Astrocyte (in vitro differentiated cells and primary cell): ENCODE results near the gene UBE2N. TPM values are rescaled to one million over a fixed set of nuclear protein-coding genes. Genes with fewer than 3 reads are reported as not detected.

Source experiments
- DNase-seq: peaks from one replicate; pipeline ENCODE4 v3.0.0-alpha.2; 2010; ENCODE audit warnings: low read depth
- FAIRE-seq: peaks from 2 replicates; lab custom pipeline; 2011; peaks lifted over from hg19 to GRCh38; lab: Jason Lieb, UNC
- H2AFZ ChIP-seq: 2 replicates; pipeline ENCODE4 v1.6.0; 2012; ENCODE audit warnings: low read depth, low read length, inconsistent platforms
- H3K27ac ChIP-seq: 2 replicates; pipeline ENCODE4 v1.5.1; 2011; ENCODE audit warnings: low read depth, low read length, inconsistent platforms
- H3K27me3 ChIP-seq: 2 replicates; pipeline ENCODE4 v1.6.0; 2011; ENCODE audit warnings: low read length, inconsistent platforms; ENCODE audit not compliant: insufficient read depth
- H3K36me3 ChIP-seq: 2 replicates; pipeline ENCODE4 v1.5.1; 2011; ENCODE audit warnings: low read length, inconsistent platforms; ENCODE audit not compliant: insufficient read depth
- H3K4me1 ChIP-seq: 2 replicates; pipeline ENCODE4 v1.5.1; 2011; ENCODE audit warnings: low read length, inconsistent platforms; ENCODE audit not compliant: insufficient read depth
- H3K4me2 ChIP-seq: 2 replicates; pipeline ENCODE4 v1.6.0; 2012; ENCODE audit warnings: low read length, inconsistent platforms
- H3K4me3 ChIP-seq: 2 replicates; pipeline ENCODE4 v1.5.1; 2011; ENCODE audit warnings: low read depth, mild to moderate bottlenecking, low read length, inconsistent platforms; ENCODE audit not compliant: insufficient read depth
- H3K79me2 ChIP-seq: 2 replicates; pipeline ENCODE4 v1.6.0; 2012; ENCODE audit warnings: mild to moderate bottlenecking, low read length, inconsistent platforms; ENCODE audit not compliant: insufficient read depth
- H3K9ac ChIP-seq: 2 replicates; pipeline ENCODE4 v1.6.0; 2012; ENCODE audit warnings: mild to moderate bottlenecking, low read length, inconsistent platforms
- H3K9me3 ChIP-seq: 2 replicates; pipeline ENCODE4 v1.5.1; 2012; ENCODE audit warnings: low read depth, mild to moderate bottlenecking, low read length, inconsistent platforms; ENCODE audit not compliant: insufficient read depth
- H4K20me1 ChIP-seq: 2 replicates; pipeline ENCODE4 v1.6.0; 2012; ENCODE audit warnings: low read length, inconsistent platforms; ENCODE audit not compliant: insufficient read depth
- H3K27ac Mint-ChIP-seq: one replicate; pipeline ENCODE4 v1.8.0; 2021; ENCODE audit warnings: mild to moderate bottlenecking, mixed read lengths; ENCODE audit not compliant: unreplicated experiment
- H3K27me3 Mint-ChIP-seq: one replicate; pipeline ENCODE4 v1.8.0; 2021; ENCODE audit warnings: low read depth, mixed read lengths; ENCODE audit not compliant: unreplicated experiment
- H3K36me3 Mint-ChIP-seq: one replicate; pipeline ENCODE4 v1.8.0; 2021; ENCODE audit warnings: low read depth, mixed read lengths; ENCODE audit not compliant: unreplicated experiment
- H3K4me1 Mint-ChIP-seq: one replicate; pipeline ENCODE4 v1.8.0; 2021; ENCODE audit warnings: low read depth, mixed read lengths; ENCODE audit not compliant: unreplicated experiment
- H3K4me3 Mint-ChIP-seq: one replicate; pipeline ENCODE4 v1.8.0; 2021; ENCODE audit warnings: mild to moderate bottlenecking, moderate library complexity, mixed read lengths; ENCODE audit not compliant: unreplicated experiment
- H3K9me3 Mint-ChIP-seq: one replicate; pipeline ENCODE4 v1.8.0; 2021; ENCODE audit warnings: mild to moderate bottlenecking, mixed read lengths; ENCODE audit not compliant: unreplicated experiment
- CTCF ChIP-seq: IDR thresholded peaks from 2 replicates; pipeline ENCODE4 v1.5.1; 2011; ENCODE audit warnings: low read depth, mild to moderate bottlenecking, inconsistent platforms, low read length, moderate library complexity; ENCODE audit not compliant: insufficient read depth
- EZH2 ChIP-seq: IDR thresholded peaks from 2 replicates; pipeline ENCODE4 v1.6.1; 2012; ENCODE audit warnings: mild to moderate bottlenecking, low read length, inconsistent platforms; ENCODE audit not compliant: insufficient read depth
- total RNA-seq: library from RNA; stranded (reverse); gene quantifications from 2 replicates; pipeline ENCODE4 v1.2.1, GENCODE V29; 2021

UBE2N gene
- total RNA-seq, 1 donor from 2014 or later, result 129 TPM

DNA sequence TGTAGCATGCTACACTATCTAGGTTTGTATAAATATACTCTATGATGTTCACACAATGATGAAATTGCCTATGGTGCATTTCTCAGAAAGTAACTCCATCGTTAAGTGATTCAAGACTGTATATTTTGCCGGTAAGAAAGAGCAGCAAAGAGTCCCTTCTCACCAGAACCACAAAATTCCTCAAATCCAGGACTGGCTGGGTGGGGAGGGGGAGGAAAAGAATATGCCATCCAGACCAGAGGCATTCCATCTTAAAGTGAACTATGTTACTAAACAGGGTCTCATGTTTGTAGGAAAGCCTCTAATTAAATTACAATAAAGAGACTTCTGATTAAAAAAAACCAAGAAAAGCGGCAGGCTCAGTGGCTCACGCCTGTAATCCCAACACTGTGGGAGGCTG lies 11.5 kb downstream of the UBE2N start:
- H3K27me3 Mint-ChIP-seq, result no peaks in the 10 kb centered on the region
- H3K4me3 ChIP-seq, result no peak overlapping the region
- no peak overlapping the region for H3K27ac ChIP-seq
- no peak for FAIRE-seq
- H3K4me1 Mint-ChIP-seq, result peaks cover 43% of the 10 kb centered on the region
- H2AFZ ChIP-seq, result no peak overlapping the region
- no peak overlapping the region for H3K9ac ChIP-seq
- H3K27ac Mint-ChIP-seq, result peak overlapping the region; percentile 87
- H3K36me3 Mint-ChIP-seq, result no peaks in the 10 kb centered on the region
- no peaks in the 10 kb centered on the region for H3K36me3 ChIP-seq
- peak; percentile 10 for DNase-seq
- peaks cover 99% of the 10 kb centered on the region for H3K79me2 ChIP-seq
- H3K9me3 Mint-ChIP-seq, result no peaks in the 10 kb centered on the region
- peaks cover 89% of the 10 kb centered on the region for H4K20me1 ChIP-seq
- TF ChIP-seq EZH2, result no peak
- no peak for TF ChIP-seq CTCF
- H3K9me3 ChIP-seq, result no peaks in the 10 kb centered on the region
- no peak overlapping the region for H3K4me3 Mint-ChIP-seq
- H3K27me3 ChIP-seq, result no peaks in the 10 kb centered on the region
- H3K4me1 ChIP-seq, result no peaks in the 10 kb centered on the region
- no peak overlapping the region for H3K4me2 ChIP-seq

DNA sequence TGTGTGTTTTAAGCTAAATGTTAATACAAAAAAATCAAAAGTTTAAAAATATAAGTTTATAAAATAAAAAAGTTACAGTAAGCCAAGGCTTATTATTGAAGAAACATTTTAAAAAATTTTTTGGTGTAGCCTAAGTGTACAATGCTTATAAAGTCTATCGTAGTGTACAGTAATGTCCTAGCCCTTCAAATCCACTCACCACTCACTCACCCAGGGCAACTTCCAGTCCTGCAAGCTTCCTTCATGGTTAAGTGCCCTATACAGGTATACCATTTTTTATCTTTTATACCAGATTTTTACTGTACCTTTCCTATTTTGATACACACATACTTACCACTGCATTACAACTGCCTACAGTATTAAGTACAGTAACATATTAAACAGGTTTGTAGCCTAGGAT lies 11.9 kb downstream of the UBE2N start:
- no peaks in the 10 kb centered on the region for H3K9me3 Mint-ChIP-seq
- H3K9ac ChIP-seq, result no peak overlapping the region
- H3K79me2 ChIP-seq, result peaks cover 99% of the 10 kb centered on the region
- H3K36me3 Mint-ChIP-seq, result no peaks in the 10 kb centered on the region
- H3K27ac Mint-ChIP-seq, result peak overlapping the region; percentile 26
- no peak overlapping the region for H3K4me3 ChIP-seq
- H3K9me3 ChIP-seq, result no peaks in the 10 kb centered on the region
- H2AFZ ChIP-seq, result no peak overlapping the region
- TF ChIP-seq CTCF, result no peak
- no peak for TF ChIP-seq EZH2
- H3K4me2 ChIP-seq, result no peak overlapping the region
- H3K4me1 ChIP-seq, result no peaks in the 10 kb centered on the region
- FAIRE-seq, result no peak
- no peaks in the 10 kb centered on the region for H3K36me3 ChIP-seq
- no peak for DNase-seq
- peaks cover 46% of the 10 kb centered on the region for H3K4me1 Mint-ChIP-seq
- H3K27me3 ChIP-seq, result no peaks in the 10 kb centered on the region
- H4K20me1 ChIP-seq, result peaks cover 89% of the 10 kb centered on the region
- H3K4me3 Mint-ChIP-seq, result no peak overlapping the region
- H3K27ac ChIP-seq, result no peak overlapping the region
- no peaks in the 10 kb centered on the region for H3K27me3 Mint-ChIP-seq

DNA sequence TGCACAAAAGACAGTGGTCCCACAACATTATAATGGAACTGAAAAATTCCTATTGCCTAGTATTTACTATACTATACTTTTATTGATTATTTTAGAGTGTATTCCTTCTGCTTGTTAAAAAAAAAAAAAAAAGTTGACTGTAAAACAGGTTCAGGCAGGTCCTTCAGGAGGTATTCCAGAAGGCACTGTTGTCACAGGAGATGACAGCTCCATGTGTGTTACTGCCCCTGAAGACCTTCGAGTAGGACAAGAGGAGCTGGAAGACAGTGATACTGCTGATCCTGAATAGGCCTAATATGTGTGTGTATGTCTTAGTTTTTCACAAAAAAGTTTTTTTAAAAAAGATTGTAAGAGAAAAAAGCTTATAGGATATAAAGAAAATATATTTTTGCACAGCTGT lies 12.3 kb downstream of the UBE2N start:
- H3K27ac Mint-ChIP-seq, result no peak overlapping the region
- no peaks in the 10 kb centered on the region for H3K9me3 Mint-ChIP-seq
- H3K4me1 Mint-ChIP-seq, result peaks cover 51% of the 10 kb centered on the region

More for the DNA sequence above, 12.3 kb downstream of the UBE2N start:
- no peaks in the 10 kb centered on the region for H3K4me1 ChIP-seq
- DNase-seq (no peak), FAIRE-seq (no peak)
- no peak for TF ChIP-seq EZH2
- TF ChIP-seq CTCF, result no peak
- H3K79me2 ChIP-seq, result peaks cover 99% of the 10 kb centered on the region
- Mint-ChIP-seq H3K4me3 (no peak overlapping the region), H3K36me3 (no peaks in the 10 kb centered on the region), H3K27me3 (no peaks in the 10 kb centered on the region)
- H3K4me3 ChIP-seq, result no peak overlapping the region
- no peaks in the 10 kb centered on the region for H3K27me3 ChIP-seq
- no peaks in the 10 kb centered on the region for H3K36me3 ChIP-seq
- no peak overlapping the region for H3K4me2 ChIP-seq
- H4K20me1 ChIP-seq, result peaks cover 90% of the 10 kb centered on the region
- H2AFZ ChIP-seq, result no peak overlapping the region
- no peaks in the 10 kb centered on the region for H3K9me3 ChIP-seq
- H3K27ac ChIP-seq, result no peak overlapping the region
- H3K9ac ChIP-seq, result no peak overlapping the region
